ENCODE measurements around the gene SH3BGR. TPM values are rescaled to one million over a fixed set of nuclear protein-coding genes. Genes with fewer than 3 reads are reported as not detected.

Gene SH3BGR
- total and polyA plus RNA-seq, 4 donors = 17.0 to 72.2 (median 39.8) TPM

GRCh38 chr21:39434950-39435349 is 16.8 kb upstream of the SH3BGR start:
- Histone ChIP-seq H3K36me3 (ENCODE audit: control insufficient read depth in 1 of 2, insufficient read depth in 2 of 2, low read length in 1 of 2) (no peaks in the 10 kb centered on the region), H3K27ac (ENCODE audit: low read depth in 1 of 2, low read length in 2 of 2) (no peak overlapping the region), H3K4me3 (ENCODE audit: low read length in 2 of 2) (no peak overlapping the region), H3K4me1 (ENCODE audit: control insufficient read depth in 1 of 2, insufficient read depth in 2 of 2, low read length in 2 of 2) (no peaks in the 10 kb centered on the region), H3K9me3 (ENCODE audit: control insufficient read depth, low read length) (no peaks in the 10 kb centered on the region), H3K27me3 (ENCODE audit: control insufficient read depth in 1 of 2, insufficient read depth in 2 of 2, low read length in 1 of 2) (no peaks in the 10 kb centered on the region)
- no peak for DNase-seq
- WGBS, 2 donors = 69 to 82% methylated on average over 4 of the region's 4 CpGs
- intact Hi-C loops (cut with DNase I) = no loop called here
- no peak for ATAC-seq (ENCODE audit: low FRiP score)

GRCh38 chr21:39439232-39439631 is 12.5 kb upstream of the SH3BGR start:
- WGBS, 2 donors = 52 to 53% methylated on average over 1 of the region's 1 CpG
- no peak for DNase-seq

GRCh38 chr21:39441502-39442475 is 10.0 kb upstream of the SH3BGR start:
- Histone ChIP-seq H3K27ac (ENCODE audit: low read depth in 1 of 2, low read length in 2 of 2) (no peak overlapping the region), H3K9me3 (ENCODE audit: control insufficient read depth, low read length) (no peaks in the 10 kb centered on the region), H3K36me3 (ENCODE audit: control insufficient read depth in 1 of 2, insufficient read depth in 2 of 2, low read length in 1 of 2) (no peaks in the 10 kb centered on the region), H3K4me1 (ENCODE audit: control insufficient read depth in 1 of 2, insufficient read depth in 2 of 2, low read length in 2 of 2) (no peaks in the 10 kb centered on the region), H3K27me3 (ENCODE audit: control insufficient read depth in 1 of 2, insufficient read depth in 2 of 2, low read length in 1 of 2) (no peaks in the 10 kb centered on the region), H3K4me3 (ENCODE audit: low read length in 2 of 2) (no peak overlapping the region)
- ATAC-seq (ENCODE audit: low FRiP score) = no peak
- 54 to 58% methylated on average over 13 of the region's 13 CpGs for WGBS, 2 donors
- DNase-seq = no peak
- intact Hi-C loops (cut with DNase I) = no loop called here

More at GRCh38 chr21:39439232-39439631, 12.5 kb upstream of the SH3BGR start:
- no peaks in the 10 kb centered on the region for H3K9me3 ChIP-seq (ENCODE audit: control insufficient read depth, low read length)
- no peaks in the 10 kb centered on the region for H3K36me3 ChIP-seq (ENCODE audit: control insufficient read depth in 1 of 2, insufficient read depth in 2 of 2, low read length in 1 of 2)
- intact Hi-C loops (cut with DNase I) = no loop called here
- ATAC-seq (ENCODE audit: low FRiP score) = no peak
- H3K27me3 ChIP-seq (ENCODE audit: control insufficient read depth in 1 of 2, insufficient read depth in 2 of 2, low read length in 1 of 2) = no peaks in the 10 kb centered on the region
- H3K27ac ChIP-seq (ENCODE audit: low read depth in 1 of 2, low read length in 2 of 2) = no peak overlapping the region
- no peak overlapping the region for H3K4me3 ChIP-seq (ENCODE audit: low read length in 2 of 2)
- H3K4me1 ChIP-seq (ENCODE audit: control insufficient read depth in 1 of 2, insufficient read depth in 2 of 2, low read length in 2 of 2) = no peaks in the 10 kb centered on the region

- ATAC-seq (ENCODE audit: low FRiP score) (peak; percentile 33), DNase-seq (no peak)
- WGBS, 2 donors = 7% methylated on average over 15 of the region's 15 CpGs
- H3K36me3 ChIP-seq (ENCODE audit: control insufficient read depth in 1 of 2, insufficient read depth in 2 of 2, low read length in 1 of 2) = no peaks in the 10 kb centered on the region
- no peaks in the 10 kb centered on the region for H3K4me1 ChIP-seq (ENCODE audit: control insufficient read depth in 1 of 2, insufficient read depth in 2 of 2, low read length in 2 of 2)
- no peaks in the 10 kb centered on the region for H3K27me3 ChIP-seq (ENCODE audit: control insufficient read depth in 1 of 2, insufficient read depth in 2 of 2, low read length in 1 of 2)
- peak overlapping the region in 1 of 2 donors; percentile 15 for H3K27ac ChIP-seq (ENCODE audit: low read depth in 1 of 2, low read length in 2 of 2)
- intact Hi-C loops (cut with DNase I) = loop anchor here in 1 of 2 donors (5.0 kb wide), 1 partner anchor 57 kb away; no protein-coding TSS in a partner anchor
- H3K9me3 ChIP-seq (ENCODE audit: control insufficient read depth, low read length) = no peaks in the 10 kb centered on the region
- H3K4me3 ChIP-seq (ENCODE audit: low read length in 2 of 2) = peak overlapping the region; percentile 66 to 80
Measured at GRCh38 chr21:39444421-39445180, 7.2 kb upstream of the SH3BGR start.

- peak within 1 kb of the TSS; percentile 66 to 80 for H3K4me3 ChIP-seq (ENCODE audit: low read length in 2 of 2)
- no peaks in the 10 kb centered on the region for H3K4me1 ChIP-seq (ENCODE audit: control insufficient read depth in 1 of 2, insufficient read depth in 2 of 2, low read length in 2 of 2)
- intact Hi-C loops (cut with DNase I) = loop anchor here in 1 of 2 donors (5.0 kb wide), 1 partner anchor 58 kb away; no protein-coding TSS in a partner anchor
- H3K9me3 ChIP-seq (ENCODE audit: control insufficient read depth, low read length) = no peaks in the 10 kb centered on the region
- H3K27me3 ChIP-seq (ENCODE audit: control insufficient read depth in 1 of 2, insufficient read depth in 2 of 2, low read length in 1 of 2) = no peaks in the 10 kb centered on the region
- WGBS, 2 donors = 0 to 1% methylated on average over 74 to 83 of the region's 83 CpGs
- DNase-seq (peak; percentile 93 to 97), ATAC-seq (ENCODE audit: low FRiP score) (peak; percentile 96)
- peak within 1 kb of the TSS; percentile 62 to 81 for H3K27ac ChIP-seq (ENCODE audit: low read depth in 1 of 2, low read length in 2 of 2)
- H3K36me3 ChIP-seq (ENCODE audit: control insufficient read depth in 1 of 2, insufficient read depth in 2 of 2, low read length in 1 of 2) = no peaks in the 10 kb centered on the region
Measured at GRCh38 chr21:39445321-39446269, 6.2 kb upstream of the SH3BGR start, which contains the start of gene LCA5L. TSS of gene LCA5L (minus strand) at chr21:39445778. CDS start at chr21:39428493, 17,285 bp downstream.

- H3K4me3 ChIP-seq (ENCODE audit: low read length in 2 of 2) = no peak overlapping the region
- no peak overlapping the region for H3K27ac ChIP-seq (ENCODE audit: low read depth in 1 of 2, low read length in 2 of 2)
- no peaks in the 10 kb centered on the region for H3K9me3 ChIP-seq (ENCODE audit: control insufficient read depth, low read length)
- intact Hi-C loops (cut with DNase I) = loop anchor here in 1 of 2 donors (5.0 kb wide), 1 partner anchor 60 kb away; no protein-coding TSS in a partner anchor
- H3K4me1 ChIP-seq (ENCODE audit: control insufficient read depth in 1 of 2, insufficient read depth in 2 of 2, low read length in 2 of 2) = no peaks in the 10 kb centered on the region
- 95 to 97% methylated on average over 7 of the region's 7 CpGs for WGBS, 2 donors
- ATAC-seq (ENCODE audit: low FRiP score) = no peak
- no peaks in the 10 kb centered on the region for H3K27me3 ChIP-seq (ENCODE audit: control insufficient read depth in 1 of 2, insufficient read depth in 2 of 2, low read length in 1 of 2)
- H3K36me3 ChIP-seq (ENCODE audit: control insufficient read depth in 1 of 2, insufficient read depth in 2 of 2, low read length in 1 of 2) = no peaks in the 10 kb centered on the region
- no peak for DNase-seq
Measured at GRCh38 chr21:39447264-39447663, 4.5 kb upstream of the SH3BGR start.

GRCh38 chr21:39452207-39452969 is 618 bp downstream of the SH3BGR start:
- DNase-seq = no peak
- Histone ChIP-seq H3K4me1 (ENCODE audit: control insufficient read depth in 1 of 2, insufficient read depth in 2 of 2, low read length in 2 of 2) (no peaks in the 10 kb centered on the region), H3K4me3 (ENCODE audit: low read length in 2 of 2) (peak overlapping the region; percentile 10 to 62), H3K27me3 (ENCODE audit: control insufficient read depth in 1 of 2, insufficient read depth in 2 of 2, low read length in 1 of 2) (no peaks in the 10 kb centered on the region), H3K27ac (ENCODE audit: low read depth in 1 of 2, low read length in 2 of 2) (peak overlapping the region; percentile 39 to 79), H3K9me3 (ENCODE audit: control insufficient read depth, low read length) (no peaks in the 10 kb centered on the region), H3K36me3 (ENCODE audit: control insufficient read depth in 1 of 2, insufficient read depth in 2 of 2, low read length in 1 of 2) (no peaks in the 10 kb centered on the region)
- intact Hi-C loops (cut with DNase I) = no loop called here
- 28% methylated on average over 10 of the region's 10 CpGs for WGBS, 2 donors
- peak; percentile 68 for ATAC-seq (ENCODE audit: low FRiP score)

Measured in aorta (tissue), 5 donors.